Iris pigment epithelial cell (primary cell): Measurements from ENCODE around the gene UQCRQ.

Experiments
- DNase-seq: peaks from one replicate; pipeline ENCODE4 v3.0.0-alpha.2; 2011; ENCODE audit warnings: low read depth

UQCRQ gene

GRCh38 chr5:132870801-132871200 lies 4.4 kb downstream of the UQCRQ start:
- no peak for DNase-seq

- no peak for DNase-seq
Observed at GRCh38 chr5:132871459-132872284, 5.2 kb downstream of the UQCRQ start.

DNA sequence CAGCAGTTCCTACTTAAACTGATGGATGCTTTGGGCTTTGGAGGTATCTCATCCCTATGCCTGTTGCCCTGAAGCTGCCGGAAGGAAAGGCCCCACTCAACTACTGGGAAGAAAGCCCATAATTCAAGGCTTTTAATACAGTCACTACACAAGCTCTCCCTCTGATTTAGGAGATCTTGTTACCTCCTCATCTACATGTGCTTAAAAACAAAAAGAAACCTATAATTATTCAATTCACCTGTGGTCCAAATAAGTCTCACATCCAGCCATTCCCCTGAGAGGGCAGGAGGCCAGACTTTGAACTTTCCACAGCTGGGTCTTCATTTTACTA lies 6.3 kb downstream of the UQCRQ start:
- no peak for DNase-seq

GRCh38 chr5:132873119-132873929 lies 6.9 kb downstream of the UQCRQ start, which contains the start of gene LEAP2:
LEAP2 (plus strand) TSS chr5:132873668; CDS start chr5:132873695, 27 bp downstream.
- no peak for DNase-seq

GRCh38 chr5:132873930-132874271 lies 7.5 kb downstream of the UQCRQ start:
- no peak for DNase-seq

DNA sequence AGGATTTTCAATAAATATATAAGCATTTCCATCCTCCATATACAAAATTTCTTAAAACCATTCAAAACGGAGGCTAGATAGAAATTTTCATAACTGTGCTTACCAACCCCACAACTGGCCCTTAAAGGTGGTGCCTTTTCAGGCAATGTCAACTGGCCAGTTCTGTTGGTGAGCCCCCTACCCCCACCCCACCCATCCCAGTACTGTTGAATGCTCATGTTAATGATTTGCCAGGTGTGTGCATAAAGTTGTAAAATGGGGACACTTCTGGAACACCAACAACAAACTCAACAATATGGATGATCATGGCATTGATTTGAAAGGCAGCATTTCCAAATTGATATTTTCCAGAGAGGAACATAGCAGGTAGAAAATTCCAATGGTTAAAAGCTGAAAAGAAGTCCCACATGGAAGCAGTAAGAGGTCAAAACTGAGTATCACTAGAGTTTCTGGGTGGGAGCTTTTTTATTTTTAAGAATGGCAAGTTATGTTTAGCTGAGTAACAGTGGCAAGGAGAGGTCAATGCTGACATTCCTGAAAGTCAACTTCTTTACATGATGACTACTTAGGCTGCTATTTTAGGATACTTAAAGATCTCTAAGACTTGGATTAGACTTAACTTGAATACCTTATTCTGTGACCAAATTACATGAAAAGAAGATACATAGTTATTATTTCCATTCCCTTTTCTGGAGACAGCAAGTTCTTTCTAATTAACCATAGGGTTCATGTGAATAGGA lies 9.7 kb downstream of the UQCRQ start:
- DNase-seq = peak; percentile 62

GRCh38 chr5:132877466-132877865 lies 11.0 kb downstream of the UQCRQ start:
- no peak for DNase-seq

- peak; percentile 63 for DNase-seq
Observed at GRCh38 chr5:132877938-132878337, 11.5 kb downstream of the UQCRQ start.

DNA sequence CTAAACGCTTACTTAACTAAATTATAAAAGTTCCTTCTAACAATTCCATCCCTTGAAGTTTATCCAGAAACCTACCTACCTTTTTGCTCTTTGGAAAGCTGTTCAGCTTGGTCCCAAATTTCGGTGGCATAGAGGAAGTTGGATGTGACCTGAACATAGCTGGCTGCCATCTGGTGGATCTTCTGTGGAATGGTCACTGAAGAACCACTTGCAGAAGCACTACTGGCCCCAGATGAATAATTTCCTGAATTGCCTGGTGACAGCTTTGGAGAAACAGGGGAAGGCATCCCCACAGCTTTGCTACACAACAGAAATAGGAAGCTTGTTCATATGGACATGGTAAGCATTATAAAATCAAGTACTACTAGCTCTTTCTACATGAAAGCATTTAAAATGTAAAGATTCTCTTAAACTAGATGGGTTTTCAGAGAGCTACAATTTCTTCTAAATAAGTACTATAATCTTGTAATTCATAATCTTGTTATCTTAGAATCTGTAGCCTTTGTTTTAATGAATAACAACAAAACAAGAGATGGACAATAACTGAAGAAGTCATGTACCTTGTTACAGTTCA lies 16.9 kb downstream of the UQCRQ start:
- DNase-seq = peak; percentile 69

- no peak for DNase-seq
Observed at GRCh38 chr5:132884548-132884947, 18.1 kb downstream of the UQCRQ start.

DNA sequence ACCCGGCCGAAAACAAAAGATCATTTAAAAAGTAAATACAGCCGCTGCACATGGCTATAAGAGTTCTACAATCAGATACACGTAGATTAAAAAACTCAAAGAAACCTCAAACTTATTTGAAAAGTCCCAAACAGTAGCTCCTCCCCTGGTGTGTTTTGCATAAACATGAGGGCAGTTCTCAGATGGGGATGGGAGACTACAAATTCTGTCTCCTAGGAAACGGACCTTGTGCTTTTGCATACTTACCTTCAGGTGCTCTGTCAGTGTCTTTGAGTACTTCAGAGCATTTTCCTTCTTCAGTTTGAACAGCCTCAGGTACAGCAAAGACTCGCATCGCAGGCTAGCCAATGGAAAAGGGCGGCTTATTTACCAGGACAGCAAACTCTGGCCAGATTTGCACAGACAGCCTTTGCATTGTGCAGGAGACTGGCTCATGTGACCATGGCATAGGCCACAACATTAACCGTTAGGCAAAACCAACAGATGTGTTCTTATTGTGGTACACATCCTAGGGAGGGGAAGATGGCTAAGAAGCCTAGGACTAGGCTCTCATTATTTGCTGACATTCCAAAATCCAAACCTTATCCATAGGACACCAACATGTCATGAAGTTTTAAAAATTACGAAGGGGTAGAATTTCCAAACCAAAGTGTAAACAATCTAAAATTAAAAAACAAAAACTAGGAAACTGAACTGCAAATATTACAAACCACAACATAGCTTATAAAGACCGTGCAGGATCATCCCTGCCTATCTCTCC lies 19.8 kb downstream of the UQCRQ start:
- no peak for DNase-seq

GRCh38 chr5:132887283-132887682 lies 20.8 kb downstream of the UQCRQ start:
- peak; percentile 39 for DNase-seq

- DNase-seq = no peak
Observed at GRCh38 chr5:132889501-132889900, 23.1 kb downstream of the UQCRQ start.

GRCh38 chr5:132890817-132891216 lies 24.4 kb downstream of the UQCRQ start:
- DNase-seq = no peak

DNA sequence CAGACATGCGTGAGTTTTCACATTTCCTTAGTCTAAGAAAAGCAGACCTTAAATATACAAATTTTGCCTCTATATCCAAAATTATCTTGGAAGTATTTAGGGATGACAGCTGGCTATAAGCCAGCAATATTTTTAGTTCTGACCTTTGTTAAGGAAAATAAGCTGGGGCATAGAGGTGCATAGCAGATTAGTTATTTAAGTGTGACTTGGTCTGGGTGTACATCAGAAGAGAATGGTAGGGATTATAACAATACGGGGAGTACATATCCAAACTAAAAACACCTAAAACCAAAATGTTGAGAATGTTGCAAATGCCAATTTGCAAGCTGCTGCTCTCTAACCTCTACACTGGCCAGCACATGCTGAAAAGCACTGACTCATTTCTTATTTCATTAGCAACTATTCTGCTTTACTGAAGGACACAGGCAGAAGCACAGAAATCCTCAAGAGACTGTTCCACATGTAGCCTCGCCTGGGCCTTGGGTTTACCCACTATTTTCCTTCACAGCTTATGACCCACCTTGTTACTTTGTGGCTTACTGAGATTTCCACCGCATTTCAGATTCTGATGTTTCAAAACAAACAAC lies 29.4 kb downstream of the UQCRQ start:
- no peak for DNase-seq

DNA sequence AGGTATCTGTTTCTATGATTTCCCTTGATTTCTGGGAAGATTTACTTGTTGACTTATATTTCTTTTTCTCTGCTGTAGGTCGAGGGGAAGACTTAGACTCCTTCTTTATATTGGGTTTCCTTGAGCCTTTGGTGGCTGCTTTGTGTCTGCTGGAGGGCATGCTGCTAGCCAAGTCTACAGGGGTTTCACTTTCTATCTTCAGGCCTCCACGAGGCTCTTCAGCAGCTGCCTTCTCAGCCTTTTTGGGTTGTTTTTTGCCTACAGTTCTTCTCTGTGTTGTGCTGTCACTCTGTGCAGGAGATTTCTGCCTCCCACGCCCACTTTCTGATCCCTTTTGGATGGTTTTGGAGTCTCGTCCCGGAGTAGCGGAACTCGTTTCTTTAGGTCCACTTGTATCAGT lies 30.2 kb downstream of the UQCRQ start:
- DNase-seq = no peak

GRCh38 chr5:132898094-132898493 lies 31.7 kb downstream of the UQCRQ start:
- no peak for DNase-seq

DNA sequence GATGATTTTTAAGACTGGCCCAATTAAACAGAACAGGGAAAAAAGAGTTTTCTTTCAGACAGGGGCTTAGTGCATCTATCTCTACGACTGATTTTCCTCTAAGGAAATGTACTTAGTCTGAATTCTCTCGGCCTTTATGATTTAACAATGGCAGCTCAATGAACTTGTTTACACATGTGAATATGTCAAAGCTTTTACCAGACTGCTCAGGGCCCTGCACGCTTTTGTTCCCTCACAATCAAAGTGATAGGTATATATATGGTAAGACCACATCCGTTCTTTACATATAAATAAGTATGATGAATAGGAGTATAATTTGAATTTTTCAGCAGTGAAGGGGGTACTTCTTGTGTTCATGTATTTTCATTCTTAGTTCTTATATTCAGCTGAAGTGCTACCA lies 34.6 kb downstream of the UQCRQ start:
- DNase-seq = no peak

- DNase-seq = no peak
Observed at GRCh38 chr5:132901730-132902129, 35.3 kb downstream of the UQCRQ start.

DNA sequence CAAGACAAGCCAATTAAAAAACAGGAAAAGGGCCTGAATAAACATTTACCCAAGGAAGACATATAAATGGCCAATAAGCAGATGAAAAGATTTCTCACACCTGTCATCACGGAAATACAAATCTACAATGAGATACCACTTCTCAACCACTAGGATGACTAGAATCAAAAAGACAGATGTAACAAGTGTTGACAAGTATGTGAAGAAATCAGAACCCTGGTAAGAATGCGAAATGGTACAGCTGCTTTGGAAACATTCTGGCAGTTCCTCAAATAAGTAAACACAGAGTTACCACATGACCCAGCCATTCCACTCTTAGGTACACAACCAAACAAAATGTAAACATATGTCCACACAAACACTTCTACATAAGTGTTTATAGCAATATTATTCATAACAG lies 39.5 kb downstream of the UQCRQ start:
- peak; percentile 78 for DNase-seq

- no peak for DNase-seq
Observed at GRCh38 chr5:132907161-132907560, 40.7 kb downstream of the UQCRQ start.
